ENCODE measurements around the gene SLC29A2.
A peak's percentile ranks its signal among the peaks of the same experiment; 100 is the strongest.
"Not testable (repeated sequence)": the region's sequence is repeated elsewhere in the genome, so short reads cannot be mapped to it uniquely, and the experiment has no call there.

SLC29A2 gene

DNA sequence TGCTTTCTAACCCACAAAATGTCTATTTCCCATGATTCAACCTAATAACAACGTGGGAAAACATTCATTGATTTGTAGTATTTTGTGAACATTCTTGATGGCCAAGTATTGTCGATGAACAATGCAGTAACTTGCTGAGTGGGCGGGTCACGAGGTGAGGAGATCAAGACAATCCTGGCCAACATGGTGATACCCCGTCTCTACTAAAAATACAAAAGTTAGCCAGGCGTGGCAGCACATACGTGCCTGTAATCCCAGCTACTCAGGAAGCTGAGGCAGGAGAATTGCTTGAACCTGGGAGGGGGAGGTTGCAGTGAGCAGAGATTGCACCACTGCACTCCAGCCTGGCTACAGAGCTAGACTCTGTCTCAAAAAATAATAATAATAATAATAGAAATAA lies 8.7 kb upstream of the SLC29A2 start:
- DNase-seq = not testable (repeated sequence)

DNA sequence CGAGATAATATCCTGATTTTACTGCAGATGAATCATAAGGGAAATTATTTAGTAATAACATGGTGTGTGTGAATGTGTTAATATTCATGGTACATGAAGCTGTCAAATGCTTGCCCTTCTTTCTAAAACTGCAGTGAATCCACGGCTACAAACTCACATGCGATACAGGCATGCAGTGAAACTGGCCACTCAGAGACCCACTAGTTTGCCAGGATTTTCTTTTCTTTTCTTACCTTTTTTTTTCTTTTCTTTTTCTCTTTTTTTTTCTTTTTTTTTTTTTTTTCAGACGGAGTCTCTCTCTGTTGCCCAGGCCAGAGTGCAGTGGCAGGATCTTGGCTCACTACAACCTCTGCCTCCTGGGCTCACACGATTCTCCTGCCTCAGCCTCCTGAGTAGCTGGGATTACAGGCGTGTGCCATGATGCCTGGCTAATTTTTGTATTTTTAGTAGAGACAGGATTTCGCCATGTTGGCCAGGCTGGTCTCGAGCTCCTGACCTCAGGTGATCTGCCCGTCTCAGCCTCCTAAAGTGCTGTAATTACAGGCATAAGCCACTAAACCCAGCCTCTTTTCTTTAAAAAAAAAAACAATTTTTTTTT lies 2.2 kb upstream of the SLC29A2 start:
- not testable (repeated sequence) for DNase-seq

GRCh38 chr11:66373265-66373664 lies 1.7 kb upstream of the SLC29A2 start:
- no peak for DNase-seq

- DNase-seq = no peak
Observed at GRCh38 chr11:66369073-66369894, 2.3 kb downstream of the SLC29A2 start.

GRCh38 chr11:66368484-66368883 lies 3.1 kb downstream of the SLC29A2 start:
- DNase-seq = no peak

DNA sequence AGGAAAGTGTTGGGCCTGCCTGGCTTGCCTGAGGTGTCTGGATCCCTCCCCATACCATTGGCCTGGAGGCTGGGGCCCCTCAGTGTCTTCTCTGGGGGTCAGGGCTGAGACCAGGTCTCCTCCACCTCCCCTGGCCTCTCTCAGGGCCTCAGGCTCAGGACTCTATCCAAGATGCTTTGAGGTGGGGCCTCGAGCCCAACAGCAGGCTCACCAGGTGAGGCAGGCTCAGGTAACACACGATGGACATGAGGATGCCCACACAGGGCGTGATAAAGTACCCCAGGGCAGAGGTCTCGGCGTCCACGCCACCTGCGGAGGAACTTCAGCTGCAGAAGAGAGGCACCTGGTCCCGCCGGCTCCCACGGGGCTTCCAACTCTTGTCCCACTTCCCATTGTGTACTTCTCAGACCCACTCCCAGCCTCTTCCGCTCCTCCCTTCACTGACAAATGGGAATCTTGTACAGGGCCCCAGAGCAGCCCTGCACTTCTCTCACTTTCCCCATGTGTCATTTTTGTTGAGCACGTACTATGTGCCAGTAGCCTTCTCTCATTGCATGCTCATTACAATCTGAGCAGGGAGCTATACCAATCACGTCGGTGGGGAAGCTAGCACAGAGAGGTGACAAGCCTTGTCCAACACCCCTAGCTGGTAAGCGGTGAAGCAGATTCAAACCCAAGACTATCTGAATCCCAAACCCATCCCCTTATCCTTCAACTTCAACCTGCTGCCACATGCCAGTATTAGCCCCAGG lies 3.8 kb downstream of the SLC29A2 start:
- DNase-seq = no peak

GRCh38 chr11:66366844-66367477 lies 4.6 kb downstream of the SLC29A2 start:
- DNase-seq = no peak

DNA sequence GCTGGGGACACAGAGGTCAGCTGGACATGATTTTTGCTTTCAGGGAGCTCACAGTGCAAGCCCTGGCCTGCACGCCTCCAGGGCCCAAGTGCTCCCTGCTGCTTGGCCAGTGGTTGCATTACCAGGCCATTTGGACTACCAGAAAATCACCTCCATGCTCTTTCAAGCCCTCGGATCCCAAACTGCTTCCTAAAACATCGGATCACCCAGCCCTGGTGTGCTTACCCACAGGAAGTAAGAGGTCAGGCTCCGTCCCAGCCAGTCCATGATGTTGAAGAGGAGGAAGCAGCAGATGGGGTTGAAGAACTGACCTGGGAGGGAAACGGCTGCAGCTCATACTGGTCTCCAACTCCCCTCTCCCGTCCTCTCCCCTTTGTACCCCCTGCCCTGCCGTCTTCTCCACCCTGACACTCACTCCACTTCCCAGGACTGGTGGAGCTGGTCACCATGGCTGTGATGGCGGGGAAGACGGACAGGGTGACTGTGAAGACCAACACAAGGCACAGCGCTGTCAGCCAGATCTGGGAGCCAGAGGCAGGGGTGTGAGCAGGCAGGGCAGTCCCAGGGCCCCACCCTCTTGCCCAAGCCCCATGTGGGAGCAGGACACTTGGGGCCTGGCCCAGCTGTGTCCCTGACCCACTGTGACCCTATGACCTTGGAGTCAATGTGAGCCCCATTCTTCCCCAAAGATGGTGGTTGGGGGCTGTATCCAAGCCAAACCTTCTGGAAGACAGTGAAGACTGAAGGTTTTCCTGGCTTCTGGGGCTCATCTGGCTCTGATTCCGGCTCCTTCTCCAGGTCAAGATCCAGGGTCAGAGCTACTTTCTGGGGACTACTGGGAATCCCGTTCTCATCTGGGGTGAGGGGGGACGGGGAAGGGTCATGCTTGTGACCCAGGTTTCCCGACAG lies 5.6 kb downstream of the SLC29A2 start:
- DNase-seq = no peak

DNA sequence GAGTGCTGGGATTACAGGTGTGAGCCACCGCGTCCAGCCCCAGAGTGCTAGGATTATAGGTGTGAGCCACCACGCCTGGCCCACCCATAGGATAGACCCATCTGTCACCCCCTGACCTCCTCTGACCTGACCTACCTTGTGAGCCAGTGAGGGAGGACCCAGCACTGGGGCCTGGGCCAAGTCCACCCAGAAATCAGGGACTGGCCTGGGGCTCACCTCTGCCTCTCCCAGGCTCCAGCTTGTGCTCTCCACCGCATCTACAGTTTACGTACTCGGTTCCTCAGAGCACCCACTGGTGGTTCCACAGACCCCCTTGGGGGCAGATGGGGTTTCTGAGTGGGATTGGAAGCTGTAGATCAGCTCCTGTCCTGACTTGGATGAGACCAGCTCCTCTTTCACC lies 6.4 kb downstream of the SLC29A2 start:
- no peak for DNase-seq

DNA sequence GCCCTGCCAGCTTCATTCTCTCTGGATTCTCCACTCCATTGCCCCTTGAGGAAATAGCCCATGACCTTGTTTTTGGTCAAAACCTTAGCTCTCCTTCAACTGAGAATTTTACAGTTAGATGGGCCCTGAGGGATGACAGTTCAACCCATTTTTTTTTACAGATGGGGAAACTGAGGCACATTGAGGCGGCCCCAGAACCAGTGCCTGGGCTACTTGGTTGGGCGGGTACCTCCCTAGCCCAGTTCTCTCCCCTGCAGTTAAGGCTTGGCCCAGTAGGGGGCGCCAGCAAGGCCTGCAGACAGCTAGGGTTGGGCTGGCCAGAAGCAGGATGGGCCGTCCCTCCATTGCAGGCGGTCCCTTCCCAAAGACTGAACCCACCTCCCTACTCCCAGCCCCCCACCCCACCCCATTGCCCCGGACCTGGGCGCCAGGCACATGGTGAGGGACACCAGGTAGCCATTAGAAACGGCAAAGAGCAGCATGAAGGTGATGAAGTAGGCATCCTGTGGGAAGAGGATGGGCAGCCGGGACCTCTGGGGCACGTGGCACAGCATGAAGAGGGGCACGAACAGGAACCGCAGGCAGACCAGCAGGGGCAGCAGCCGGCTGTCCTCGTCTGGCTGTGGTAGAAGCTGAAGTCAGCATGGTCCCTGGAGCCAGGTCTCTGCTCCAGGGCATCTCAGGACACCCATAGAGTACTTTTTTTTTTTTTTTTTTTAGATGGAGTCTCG lies 7.6 kb downstream of the SLC29A2 start:
- DNase-seq = no peak

- no peak for DNase-seq
Observed at GRCh38 chr11:66363187-66363601, 8.4 kb downstream of the SLC29A2 start.

DNA sequence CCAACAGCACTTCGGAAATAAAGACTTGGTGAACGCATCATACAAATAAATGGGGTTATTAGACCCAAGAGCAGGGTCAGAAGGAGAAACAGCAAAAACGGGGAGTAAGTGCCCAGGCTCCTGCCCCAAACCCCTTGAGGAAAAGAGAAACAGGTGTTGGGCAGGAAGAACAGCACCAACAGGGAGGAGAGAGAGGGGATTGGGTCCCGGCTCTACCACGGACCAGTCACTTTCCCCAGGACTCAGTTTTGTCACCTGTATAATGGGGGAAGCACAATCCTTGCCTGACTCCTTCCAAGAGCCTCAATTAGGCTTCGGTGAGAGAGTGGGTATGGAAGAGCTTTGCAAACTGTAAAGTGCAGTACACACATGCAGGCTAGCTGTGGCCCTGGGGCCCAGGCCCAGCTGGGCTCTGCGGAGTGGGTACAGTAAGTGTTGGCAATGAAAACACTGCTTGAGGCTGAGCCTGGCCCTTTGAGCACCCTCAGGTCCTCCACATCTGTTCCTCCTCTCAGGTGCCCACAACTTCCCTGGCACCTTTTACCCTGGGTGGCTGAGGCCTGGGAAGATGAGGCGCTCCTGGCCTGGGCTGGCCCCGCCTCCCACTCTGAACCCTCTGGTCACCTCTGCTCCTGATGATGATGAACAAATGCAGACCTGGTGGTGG lies 8.9 kb downstream of the SLC29A2 start:
- DNase-seq = no peak

DNA sequence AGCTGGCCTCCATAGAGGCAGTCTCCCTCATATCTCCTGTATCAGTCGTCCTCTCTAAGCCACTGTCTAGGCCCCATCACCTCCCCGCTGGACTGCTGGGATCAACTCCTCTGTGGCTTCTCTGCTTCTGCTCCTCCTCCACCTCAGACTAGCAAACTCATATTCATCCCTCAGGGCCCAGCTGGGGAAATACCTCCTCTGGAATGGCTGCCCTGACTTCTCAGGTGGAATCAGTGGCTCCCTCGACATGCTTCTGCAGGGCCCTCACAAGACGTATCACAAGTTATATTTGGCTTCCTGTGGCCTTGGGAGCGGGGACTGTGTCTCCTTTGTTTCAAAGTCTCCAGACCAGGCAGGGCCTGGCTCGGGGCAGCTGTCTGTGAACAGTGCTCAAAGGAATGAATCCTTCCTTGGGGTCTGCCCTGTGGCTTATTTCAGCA lies 10.0 kb downstream of the SLC29A2 start:
- DNase-seq = no peak

DNA sequence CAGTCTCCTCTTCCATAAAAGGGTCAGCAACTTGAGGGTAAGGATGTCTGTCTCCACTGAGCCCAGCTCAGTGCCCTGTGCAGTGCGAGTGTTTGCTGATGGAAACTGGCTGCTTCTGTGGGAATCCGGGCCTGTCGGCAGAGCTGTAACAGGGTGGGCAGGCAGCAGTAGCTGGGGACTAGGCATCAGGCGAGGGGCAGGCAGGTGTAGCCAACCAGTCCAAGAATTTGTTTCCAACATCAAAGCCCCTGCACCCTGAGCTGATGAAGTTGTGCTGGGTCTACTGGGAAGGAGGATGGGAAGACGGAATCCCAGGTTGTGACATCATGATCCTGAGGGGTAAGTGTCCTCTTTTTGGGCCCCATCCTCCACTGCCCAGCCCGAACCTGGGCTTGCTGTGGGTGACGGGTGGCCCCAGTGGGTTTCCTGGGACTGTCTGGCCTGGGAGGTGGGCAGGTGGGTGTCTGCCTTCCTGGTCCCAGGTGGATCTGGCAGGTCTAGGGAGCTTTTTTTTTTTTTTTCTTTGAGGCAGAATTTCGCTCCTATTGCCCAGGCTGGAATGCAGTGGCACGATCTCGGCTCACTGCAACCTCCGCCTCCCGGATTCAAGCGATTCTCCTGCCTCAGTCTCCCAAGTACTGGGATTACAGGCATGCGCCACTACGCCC lies 11.0 kb downstream of the SLC29A2 start:
- no peak for DNase-seq

DNA sequence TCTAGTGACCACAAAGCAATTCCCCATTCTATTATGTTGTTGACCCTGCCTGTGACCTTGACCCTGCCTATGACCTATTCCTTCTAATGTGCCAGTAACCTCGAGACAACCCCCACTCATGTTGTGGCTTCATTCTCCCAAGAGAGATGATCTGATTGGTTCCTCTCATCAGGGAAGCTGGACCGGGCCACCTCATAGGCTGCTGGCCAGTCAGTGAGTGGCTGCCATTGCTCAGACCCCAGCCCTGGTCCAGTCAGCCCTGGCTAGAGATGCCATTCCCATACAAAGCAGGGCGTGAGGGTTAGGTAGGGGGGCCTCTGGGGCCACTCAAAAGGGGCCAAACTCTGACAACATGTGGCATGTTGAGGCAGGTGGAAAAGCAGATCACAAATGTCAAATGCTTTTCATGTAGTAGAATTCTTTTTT lies 11.9 kb downstream of the SLC29A2 start:
- no peak for DNase-seq

DNA sequence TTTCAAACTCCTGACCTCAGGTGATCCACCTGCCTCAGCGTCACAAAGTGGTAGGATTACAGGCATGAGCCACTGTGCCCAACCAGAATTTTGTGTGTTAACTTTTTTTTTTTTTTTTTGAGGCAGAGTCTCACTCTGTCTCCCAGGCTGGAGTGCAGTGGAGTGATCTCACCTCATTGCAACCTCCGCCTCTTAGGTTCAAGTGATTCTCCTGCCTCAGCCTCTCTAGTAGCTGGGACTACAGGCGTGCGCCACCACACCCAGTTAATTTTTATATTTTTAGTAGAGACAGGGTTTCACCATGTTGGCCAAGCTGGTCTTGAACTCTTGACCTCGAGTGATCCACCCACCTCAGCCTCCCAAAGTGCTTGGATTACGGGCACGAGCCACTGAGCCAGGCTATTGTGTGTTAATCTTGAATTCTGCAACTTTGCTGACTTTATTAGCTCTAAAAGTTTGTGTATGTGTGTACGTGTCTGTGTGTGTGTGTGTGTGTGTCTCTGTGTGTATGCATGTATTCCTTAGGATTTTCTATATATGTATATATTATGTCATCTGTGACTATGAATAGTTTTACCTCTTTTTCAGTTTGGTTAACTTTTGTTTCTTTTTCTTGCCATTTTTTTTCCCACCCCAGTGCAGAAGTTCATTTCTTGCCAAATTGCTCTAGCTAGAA lies 20.9 kb downstream of the SLC29A2 start:
- not testable (repeated sequence) for DNase-seq

DNA sequence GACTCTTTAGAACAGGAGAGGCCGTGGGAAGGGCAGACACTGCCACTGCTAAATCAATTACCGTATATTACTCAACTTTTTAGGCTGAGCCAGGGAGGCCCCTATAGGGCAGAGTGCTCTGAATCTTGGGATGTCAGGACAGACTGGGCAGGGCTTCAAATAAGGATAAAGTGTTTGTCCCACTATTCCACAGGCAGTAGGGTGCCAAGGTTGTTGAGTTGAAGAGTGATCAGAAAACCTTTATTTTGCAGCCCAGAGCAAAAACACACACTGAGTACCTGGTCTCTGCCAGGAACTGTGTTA lies 22.5 kb downstream of the SLC29A2 start:
- no peak for DNase-seq

GRCh38 chr11:66347425-66348276 lies 23.9 kb downstream of the SLC29A2 start, which contains the start of gene B4GAT1:
Gene B4GAT1 (minus strand): TSS chr11:66347629. CDS start chr11:66347545, 84 bp downstream.
- DNase-seq = peak; percentile 79

All from kidney glomerular epithelial cell (primary cell).